ENCODE results near the gene NXPE2. TPM values are rescaled to one million over a fixed set of nuclear protein-coding genes. Genes with fewer than 3 reads are reported as not detected.

The NXPE2 gene
- total RNA-seq, 1 experiment from 2014 or later, result 0.11 TPM

DNA sequence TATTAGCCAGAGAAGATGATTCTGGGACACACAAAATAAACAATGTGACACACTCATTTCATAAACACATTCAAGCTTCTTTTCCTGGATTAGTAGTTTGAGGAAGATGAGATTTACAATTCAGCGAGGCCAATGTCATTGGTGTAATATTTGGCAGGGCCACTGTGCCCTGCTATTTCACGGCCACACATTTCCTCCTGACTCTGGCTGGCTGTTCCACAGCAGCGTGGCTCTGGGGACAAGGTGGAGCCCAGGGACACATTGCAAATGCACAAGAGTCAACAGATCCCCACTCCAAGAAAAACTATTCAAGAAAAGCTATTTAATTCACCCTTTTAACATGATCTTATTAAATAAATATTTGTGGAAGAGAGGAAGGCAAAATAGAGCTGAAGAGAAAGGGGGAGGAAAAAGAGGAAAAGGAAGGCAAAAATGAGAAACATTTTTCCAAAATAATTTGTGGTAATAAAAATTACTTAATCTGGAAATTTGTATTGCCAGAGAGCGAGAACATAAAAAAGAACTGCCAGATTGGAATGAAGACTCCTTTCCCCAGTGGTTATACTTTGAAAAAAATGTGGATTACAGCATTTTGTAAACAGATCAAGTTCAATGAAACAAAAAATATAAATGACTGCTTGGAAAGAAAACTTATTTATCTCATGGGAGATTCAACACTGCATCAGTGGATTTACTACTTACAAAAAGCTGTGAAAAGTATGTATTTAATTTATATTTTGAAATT is 27.1 kb downstream of the NXPE2 start:
- Histone ChIP-seq H3K23ac (ENCODE audit: insufficient read length, low read depth, low read length) (no peak overlapping the region), H3K23me2 (ENCODE audit: insufficient read length, low read depth, low read length, poor library complexity, severe bottlenecking) (no peaks in the 10 kb centered on the region), H3K9me3 (ENCODE audit: control insufficient read depth, low read depth, low read length) (no peaks in the 10 kb centered on the region), H2BK12ac (ENCODE audit: insufficient read length, low read depth, low read length) (no peak overlapping the region), H3K4ac (ENCODE audit: low read depth, low read length) (no peak overlapping the region), H3K27me3 (ENCODE audit: insufficient read depth, low read length) (no peaks in the 10 kb centered on the region), H3K14ac (ENCODE audit: insufficient read depth, low read length) (no peak overlapping the region), H3T11ph (ENCODE audit: low read length) (no peak overlapping the region), H3K18ac (ENCODE audit: insufficient read length, low read depth, low read length) (no peak overlapping the region), H3K79me2 (ENCODE audit: insufficient read depth, low read length) (no peaks in the 10 kb centered on the region), H2AFZ (ENCODE audit: low read length) (no peak overlapping the region), H3K4me1 (ENCODE audit: insufficient read depth, low read length) (no peaks in the 10 kb centered on the region), H3K9ac (ENCODE audit: extremely low read depth, insufficient read length, low read length) (no peak overlapping the region), H2BK5ac (ENCODE audit: insufficient read length, low read length) (no peak overlapping the region), H2BK20ac (ENCODE audit: low read depth, low read length, poor library complexity, severe bottlenecking) (no peak overlapping the region), H4K8ac (replicated peaks; ENCODE audit: insufficient read length, low read depth, low read length) (no peak overlapping the region), H3K56ac (ENCODE audit: insufficient read length, low read depth, low read length) (no peak overlapping the region), H2BK15ac (ENCODE audit: low read depth, low read length) (no peak overlapping the region), H2AK5ac (ENCODE audit: insufficient read length, low read length) (no peak overlapping the region), H2BK120ac (ENCODE audit: low read depth, low read length, poor library complexity, severe bottlenecking) (no peak overlapping the region), H3K4me2 (ENCODE audit: insufficient read depth, insufficient read length, low read length) (no peak overlapping the region), H4K5ac (ENCODE audit: insufficient read length, low read depth, low read length) (no peak overlapping the region), H3K27ac (ENCODE audit: insufficient read length, low read depth, low read length) (no peak overlapping the region), H4K20me1 (ENCODE audit: control insufficient read depth, insufficient read depth, insufficient read length) (no peaks in the 10 kb centered on the region), H3K79me1 (ENCODE audit: insufficient read depth, low read depth, low read length, poor library complexity, severe bottlenecking) (no peaks in the 10 kb centered on the region), H4K91ac (ENCODE audit: insufficient read length, low read depth, low read length) (no peak overlapping the region)
- peaks cover 0 to 1% (median 0%) of the 10 kb centered on the region in 3 experiments; a peak in 1 of 7 replicates for H3K36me3 Mint-ChIP-seq (ENCODE audit: insufficient read depth in 1 of 3, low read depth in 3 of 3)
- no peak overlapping the region for H3K4me3 Mint-ChIP-seq
- no peaks in the 10 kb centered on the region; the same call in 1 of the 2 replicates for H3K27me3 Mint-ChIP-seq (ENCODE audit: low read depth)
- DNase-seq, result no peak
- no peaks in the 10 kb centered on the region for H3K4me1 Mint-ChIP-seq
- WGBS (ENCODE audit: extremely low coverage, insufficient read length, low lambda C conversion rate), result no CpG with 5 or more reads among the region's 4 CpGs
- peaks cover 3% of the 10 kb centered on the region in 2 experiments; a peak in 2 of 5 replicates for H3K9me3 Mint-ChIP-seq
- no peak overlapping the region for H3K27ac Mint-ChIP-seq
- TF ChIP-seq, protein P1, sequence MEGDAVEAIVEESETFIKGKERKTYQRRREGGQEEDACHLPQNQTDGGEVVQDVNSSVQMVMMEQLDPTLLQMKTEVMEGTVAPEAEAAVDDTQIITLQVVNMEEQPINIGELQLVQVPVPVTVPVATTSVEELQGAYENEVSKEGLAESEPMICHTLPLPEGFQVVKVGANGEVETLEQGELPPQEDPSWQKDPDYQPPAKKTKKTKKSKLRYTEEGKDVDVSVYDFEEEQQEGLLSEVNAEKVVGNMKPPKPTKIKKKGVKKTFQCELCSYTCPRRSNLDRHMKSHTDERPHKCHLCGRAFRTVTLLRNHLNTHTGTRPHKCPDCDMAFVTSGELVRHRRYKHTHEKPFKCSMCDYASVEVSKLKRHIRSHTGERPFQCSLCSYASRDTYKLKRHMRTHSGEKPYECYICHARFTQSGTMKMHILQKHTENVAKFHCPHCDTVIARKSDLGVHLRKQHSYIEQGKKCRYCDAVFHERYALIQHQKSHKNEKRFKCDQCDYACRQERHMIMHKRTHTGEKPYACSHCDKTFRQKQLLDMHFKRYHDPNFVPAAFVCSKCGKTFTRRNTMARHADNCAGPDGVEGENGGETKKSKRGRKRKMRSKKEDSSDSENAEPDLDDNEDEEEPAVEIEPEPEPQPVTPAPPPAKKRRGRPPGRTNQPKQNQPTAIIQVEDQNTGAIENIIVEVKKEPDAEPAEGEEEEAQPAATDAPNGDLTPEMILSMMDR (conservative IDR thresholded peaks at IDR 0.05), result no peak

All from H9 (cell line).